Hepatocyte (in vitro differentiated cells): Measurements from ENCODE around the gene CTAG2. TPM values are rescaled to one million over a fixed set of nuclear protein-coding genes. Genes with fewer than 3 reads are reported as not detected.

Experiments
- DNase-seq: peaks from one replicate; pipeline ENCODE4 v3.0.0-alpha.2; 2016; ENCODE audit warnings: low spot score
- H2AFZ ChIP-seq: fragments of 200-600 bp; sonication (generic); 2 replicates; pipeline ENCODE4 v1.6.0; 2016; ENCODE audit warnings: antibody characterized with exemption, mild to moderate bottlenecking
- H3K27ac ChIP-seq: fragments of 200-600 bp; sonication (generic); 2 replicates; pipeline ENCODE4 v1.5.1; 2016; ENCODE audit warnings: mild to moderate bottlenecking
- H3K27me3 ChIP-seq: fragments of 200-600 bp; sonication (generic); 2 replicates; pipeline ENCODE4 v1.6.1; 2016
- H3K36me3 ChIP-seq: fragments of 200-600 bp; sonication (generic); replicated peaks from 2 replicates; pipeline ENCODE4 v1.5.1; 2016; ENCODE audit warnings: low read depth; ENCODE audit not compliant: insufficient read depth
- H3K4me1 ChIP-seq: fragments of 200-600 bp; sonication (generic); 2 replicates; pipeline ENCODE4 v1.5.1; 2016; ENCODE audit warnings: mild to moderate bottlenecking, moderate library complexity; ENCODE audit not compliant: insufficient read depth
- H3K4me2 ChIP-seq: fragments of 200-600 bp; sonication (generic); 2 replicates; pipeline ENCODE4 v1.6.0; 2016
- H3K4me3 ChIP-seq: fragments of 200-600 bp; sonication (generic); 2 replicates; pipeline ENCODE4 v1.5.1; 2016; ENCODE audit warnings: mild to moderate bottlenecking
- H3K79me2 ChIP-seq: fragments of 200-600 bp; sonication (generic); 2 replicates; pipeline ENCODE4 v1.6.0; 2017; ENCODE audit warnings: mild to moderate bottlenecking
- H3K9me2 ChIP-seq: fragments of 200-600 bp; sonication (generic); replicated peaks from 2 replicates; pipeline ENCODE4 v1.6.0; 2017; ENCODE audit warnings: mild to moderate bottlenecking; ENCODE audit not compliant: insufficient read depth
- H3K9me3 ChIP-seq: fragments of 200-600 bp; sonication (generic); 2 replicates; pipeline ENCODE4 v1.5.1; 2016; ENCODE audit warnings: low read depth, mild to moderate bottlenecking
- H4K20me1 ChIP-seq: fragments of 200-600 bp; sonication (generic); 2 replicates; pipeline ENCODE4 v1.6.0; 2016; ENCODE audit warnings: mild to moderate bottlenecking; ENCODE audit not compliant: insufficient read depth, poor library complexity, severe bottlenecking
- CTCF ChIP-seq: fragments of 200-600 bp; sonication (generic); IDR thresholded peaks from 2 replicates; pipeline ENCODE4 v1.5.1; 2016; ENCODE audit warnings: antibody characterized with exemption, mild to moderate bottlenecking; ENCODE audit not compliant: poor library complexity
- EZH2 ChIP-seq: fragments of 200-600 bp; sonication (generic); IDR thresholded peaks from 2 replicates; pipeline ENCODE4 v1.6.1; 2016; ENCODE audit warnings: antibody characterized with exemption, mild to moderate bottlenecking, borderline replicate concordance
- EZH2phosphoT487 ChIP-seq: fragments of 200-600 bp; sonication (generic); IDR thresholded peaks from one replicate; pipeline ENCODE4 v1.6.1; 2018; ENCODE audit warnings: antibody characterized with exemption, mild to moderate bottlenecking, low read depth, moderate library complexity; ENCODE audit not compliant: unreplicated experiment, severe bottlenecking
- WGBS: methylation state at CpG from one replicate; pipeline ENCODE4 v1.1.6; 2016; ENCODE audit warnings: low lambda C conversion rate; ENCODE audit errors: missing lambda C conversion rate; 5-methylcytosine and 5-hydroxymethylcytosine counted together
- polyA plus RNA-seq: library from polyadenylated mRNA; unstranded; fragments of >200 nt; fragmentation: Nextera tagmentation; extraction: Ambion mirVana; gene quantifications from 2 replicates; pipeline ENCODE4 v1.2.1, GENCODE V29; 2016
- total RNA-seq: library from RNA; depleted of rRNA; stranded (reverse); fragments of >200 nt; gene quantifications from 2 replicates; pipeline ENCODE4 v1.2.3, GENCODE V29; 2014

Gene CTAG2
- total and polyA plus RNA-seq, 2 experiments from 2014 or later = not detected

- Histone ChIP-seq H3K79me2 (no peaks in the 10 kb centered on the region), H3K9me2 (no peaks in the 10 kb centered on the region), H3K9me3 (no peaks in the 10 kb centered on the region), H3K36me3 (no peaks in the 10 kb centered on the region), H3K27ac (no peak overlapping the region), H3K4me3 (no peak overlapping the region), H2AFZ (no peak overlapping the region), H3K4me2 (no peak overlapping the region), H4K20me1 (no peaks in the 10 kb centered on the region), H3K4me1 (no peaks in the 10 kb centered on the region), H3K27me3 (no peaks in the 10 kb centered on the region)
- TF ChIP-seq CTCF (no peak), EZH2 (no peak), EZH2phosphoT487 (no peak)
- WGBS = 88% methylated on average over 18 of the region's 23 CpGs
- no peak for DNase-seq
These were observed 354 bp downstream of the CTAG2 start for GRCh38 chrX:154653048-154653401.

GRCh38 chrX:154652311-154653047, 900 bp downstream of the CTAG2 start:
- WGBS = 90% methylated on average over 19 of the region's 30 CpGs
- peak; percentile 1 for DNase-seq
- H4K20me1 ChIP-seq = no peaks in the 10 kb centered on the region
- no peaks in the 10 kb centered on the region for H3K79me2 ChIP-seq
- no peaks in the 10 kb centered on the region for H3K9me2 ChIP-seq
- H3K27me3 ChIP-seq = no peaks in the 10 kb centered on the region
- H3K4me3 ChIP-seq = no peak overlapping the region
- no peak overlapping the region for H3K4me2 ChIP-seq
- TF ChIP-seq CTCF (no peak), EZH2 (no peak), EZH2phosphoT487 (no peak)
- H3K4me1 ChIP-seq = no peaks in the 10 kb centered on the region
- no peak overlapping the region for H2AFZ ChIP-seq
- no peaks in the 10 kb centered on the region for H3K36me3 ChIP-seq
- no peak overlapping the region for H3K27ac ChIP-seq
- H3K9me3 ChIP-seq = no peaks in the 10 kb centered on the region

- H3K4me1 ChIP-seq = no peaks in the 10 kb centered on the region
- no peak overlapping the region for H3K4me3 ChIP-seq
- no peaks in the 10 kb centered on the region for H3K9me3 ChIP-seq
- H3K9me2 ChIP-seq = no peaks in the 10 kb centered on the region
- no peak for DNase-seq
- no peaks in the 10 kb centered on the region for H4K20me1 ChIP-seq
- no peaks in the 10 kb centered on the region for H3K36me3 ChIP-seq
- H3K27me3 ChIP-seq = no peaks in the 10 kb centered on the region
- TF ChIP-seq EZH2phosphoT487 (no peak), EZH2 (no peak), CTCF (no peak)
- 82% methylated on average over 13 of the region's 13 CpGs for WGBS
- H3K27ac ChIP-seq = no peak overlapping the region
- H2AFZ ChIP-seq = no peak overlapping the region
- no peak overlapping the region for H3K4me2 ChIP-seq
- no peaks in the 10 kb centered on the region for H3K79me2 ChIP-seq
These were observed 3.2 kb downstream of the CTAG2 start for GRCh38 chrX:154650221-154650510.
